Esophagus muscularis mucosa (tissue), 4 donors: ENCODE measurements around the gene SLC16A1. TPM values are rescaled to one million over a fixed set of nuclear protein-coding genes. Genes with fewer than 3 reads are reported as not detected.
"Not testable (repeated sequence)": the region's sequence is repeated elsewhere in the genome, so short reads cannot be mapped to it uniquely, and the experiment has no call there.

ENCODE experiments used
- DNase-seq: peaks from one replicate; pipeline ENCODE4 v3.0.0-alpha.2; 2017; ENCODE audit errors: extremely low spot score
- H3K27ac ChIP-seq, 4 donors: fragments of 200-600 bp; sonication (generic); replicated peaks in 1 of 4; 1 replicate in 3 of 4; 2 replicates in 1 of 4; pipeline ENCODE4 v1.5.1; 2016 to 2019; ENCODE audit warnings: mild to moderate bottlenecking in 1 of 4
- H3K27me3 ChIP-seq, 4 donors: fragments of 200-600 bp; sonication (generic); one replicate each; pipeline versions ENCODE4 v1.5.1 to v1.6.0; 2016 to 2019
- H3K36me3 ChIP-seq, 4 donors: fragments of 200-600 bp; sonication (generic); one replicate each; pipeline ENCODE4 v1.5.1; 2016 to 2019
- H3K4me1 ChIP-seq, 4 donors: fragments of 200-600 bp; sonication (generic); one replicate each; pipeline ENCODE4 v1.5.1; 2016 to 2019
- H3K4me3 ChIP-seq, 4 donors: fragments of 200-600 bp; sonication (generic); 1 replicate in 2 of 4; 2 replicates in 2 of 4; pipeline ENCODE4 v1.5.1; 2016 to 2019; ENCODE audit warnings: mild to moderate bottlenecking in 4 of 4, moderate library complexity in 1 of 4
- H3K9me3 ChIP-seq, 4 donors: fragments of 200-600 bp; sonication (generic); 1 replicate in 3 of 4; 2 replicates in 1 of 4; pipeline ENCODE4 v1.5.1; 2016 to 2019
- CTCF ChIP-seq, 3 experiments: fragments of 200-600 bp in 2 of 3; fragments of 450-650 bp in 1 of 3; sonication (generic) in 2 of 3; IDR thresholded peaks; one replicate each; pipeline ENCODE4 v1.5.1; 2017 to 2019; ENCODE audit warnings: antibody characterized with exemption in 3 of 3, mild to moderate bottlenecking in 2 of 3, moderate library complexity in 1 of 3
- EP300 ChIP-seq: sonication (generic); formaldehyde crosslinking; IDR thresholded peaks from one replicate; pipeline ENCODE4 v1.6.1; 2017; ENCODE audit warnings: antibody characterized with exemption
- POLR2A ChIP-seq: fragments of 450-650 bp; IDR thresholded peaks from one replicate; pipeline ENCODE4 v1.6.1; 2017; ENCODE audit warnings: antibody characterized with exemption, moderate library complexity, mild to moderate bottlenecking, low read depth
- POLR2AphosphoS5 ChIP-seq, 2 donors: sonication (generic); formaldehyde crosslinking; IDR thresholded peaks; one replicate each; pipeline ENCODE4 v1.6.1; 2017; ENCODE audit warnings: antibody characterized with exemption in 2 of 2
- WGBS: methylation state at CpG from one replicate; pipeline ENCODE4 v1.1.5; 2018; 5-methylcytosine and 5-hydroxymethylcytosine counted together
- intact Hi-C: fragments of 100-400 bp; cut with DNase I; formaldehyde crosslinking; loops from one replicate; pipeline ENCODE4 v1.15.1; 2023
- total RNA-seq, 4 donors: library from RNA; depleted of rRNA; stranded (reverse); fragments of >200 nt; gene quantifications; one replicate each; pipeline versions ENCODE4 v1.1.0 to v1.2.1, GENCODE V29; 2016

The SLC16A1 gene
- total RNA-seq, 4 donors from 2014 or later: 29.9 to 40.1 (median 33.7) TPM

- no peak overlapping the region for H3K4me3 ChIP-seq
- no peak for TF ChIP-seq EP300
- no peak for TF ChIP-seq POLR2AphosphoS5 (IDR thresholded peaks at IDR 0.05)
- TF ChIP-seq CTCF (IDR thresholded peaks at IDR 0.05): no peak
- no peak for TF ChIP-seq POLR2A
- WGBS: 92% methylated on average over 1 of the region's 1 CpG
- no peaks in the 10 kb centered on the region for H3K9me3 ChIP-seq
- H3K36me3 ChIP-seq: peaks cover 0 to 9% (median 6%) of the 10 kb centered on the region in 4 donors
- no peak for DNase-seq
- H3K27ac ChIP-seq: no peak overlapping the region
- H3K4me1 ChIP-seq: no peaks in the 10 kb centered on the region
- H3K27me3 ChIP-seq: no peaks in the 10 kb centered on the region
- intact Hi-C loops: no loop called here
These were observed 17.8 kb upstream of the SLC16A1 start for GRCh38 chr1:112973788-112974187.

- H3K4me1 ChIP-seq: no peaks in the 10 kb centered on the region
- TF ChIP-seq POLR2A (no peak), CTCF (IDR thresholded peaks at IDR 0.05) (no peak), POLR2AphosphoS5 (IDR thresholded peaks at IDR 0.05) (no peak), EP300 (no peak)
- WGBS: 87% methylated on average over 1 of the region's 1 CpG
These were observed 15.0 kb upstream of the SLC16A1 start for GRCh38 chr1:112971006-112971405.

GRCh38 chr1:112964347-112964746 lies 8.4 kb upstream of the SLC16A1 start:
- intact Hi-C loops: no loop called here
- Histone ChIP-seq H3K4me1 (peaks cover 6 to 21% (median 8%) of the 10 kb centered on the region in 4 donors), H3K27ac (no peak overlapping the region), H3K27me3 (no peaks in the 10 kb centered on the region), H3K36me3 (peaks cover 0 to 60% (median 40%) of the 10 kb centered on the region in 4 donors), H3K4me3 (no peak overlapping the region), H3K9me3 (no peaks in the 10 kb centered on the region)
- no peak for DNase-seq
- TF ChIP-seq POLR2A: no peak
- TF ChIP-seq CTCF (IDR thresholded peaks at IDR 0.05): no peak
- no peak for TF ChIP-seq EP300
- no peak for TF ChIP-seq POLR2AphosphoS5 (IDR thresholded peaks at IDR 0.05)
- WGBS: 89% methylated on average over 4 of the region's 4 CpGs

More at GRCh38 chr1:112971006-112971405, 15.0 kb upstream of the SLC16A1 start:
- no peak overlapping the region for H3K27ac ChIP-seq
- H3K9me3 ChIP-seq: no peaks in the 10 kb centered on the region
- H3K27me3 ChIP-seq: no peaks in the 10 kb centered on the region
- intact Hi-C loops: no loop called here
- DNase-seq: no peak
- H3K4me3 ChIP-seq: no peak overlapping the region
- H3K36me3 ChIP-seq: peaks cover 0 to 34% (median 29%) of the 10 kb centered on the region in 4 donors

- H3K27me3 ChIP-seq: no peaks in the 10 kb centered on the region
- intact Hi-C loops: no loop called here
- WGBS: 96% methylated on average over 4 of the region's 4 CpGs
- H3K9me3 ChIP-seq: no peaks in the 10 kb centered on the region
- no peak overlapping the region for H3K27ac ChIP-seq
- peaks cover 0 to 31% (median 16%) of the 10 kb centered on the region in 4 donors for H3K36me3 ChIP-seq
- TF ChIP-seq CTCF (IDR thresholded peaks at IDR 0.05) (no peak), POLR2A (no peak), EP300 (no peak), POLR2AphosphoS5 (IDR thresholded peaks at IDR 0.05) (no peak)
- H3K4me1 ChIP-seq: peaks cover 21 to 47% (median 36%) of the 10 kb centered on the region in 4 donors
- DNase-seq: no peak
- no peak overlapping the region for H3K4me3 ChIP-seq
These were observed 5.1 kb upstream of the SLC16A1 start for GRCh38 chr1:112961072-112961471.

GRCh38 chr1:112960384-112960783 lies 4.4 kb upstream of the SLC16A1 start:
- no peaks in the 10 kb centered on the region for H3K9me3 ChIP-seq
- peaks cover 0 to 27% (median 14%) of the 10 kb centered on the region in 4 donors for H3K36me3 ChIP-seq
- DNase-seq: no peak
- TF ChIP-seq POLR2AphosphoS5 (IDR thresholded peaks at IDR 0.05) (no peak), CTCF (IDR thresholded peaks at IDR 0.05) (no peak), POLR2A (no peak), EP300 (no peak)
- no peaks in the 10 kb centered on the region for H3K27me3 ChIP-seq
- intact Hi-C loops: no loop called here
- no peak overlapping the region for H3K27ac ChIP-seq
- peaks cover 21 to 47% (median 36%) of the 10 kb centered on the region in 4 donors for H3K4me1 ChIP-seq
- H3K4me3 ChIP-seq: no peak overlapping the region
- WGBS: 93% methylated on average over 3 of the region's 3 CpGs

- peaks cover 0 to 15% (median 7%) of the 10 kb centered on the region in 4 donors for H3K36me3 ChIP-seq
- H3K27me3 ChIP-seq, H3K9me3 ChIP-seq, DNase-seq: not testable (repeated sequence)
- peaks cover 21 to 64% (median 53%) of the 10 kb centered on the region in 4 donors for H3K4me1 ChIP-seq
- intact Hi-C loops: loop anchor here (2.0 to 5.0 kb wide), 3 partner anchors 39 to 241 kb away; partner anchors contain the start of gene PPM1J
- H3K27ac ChIP-seq: peak overlapping the region; percentile 85 to 94 (median 93)
- H3K4me3 ChIP-seq: peak overlapping the region; percentile 74 to 82 (median 78)
- 74% methylated on average over 7 of the region's 7 CpGs for WGBS
These were observed 2.2 kb upstream of the SLC16A1 start for GRCh38 chr1:112958236-112958635.
